Endothelial cell (in vitro differentiated cells): ENCODE measurements around the gene RAPGEF1. TPM values are rescaled to one million over a fixed set of nuclear protein-coding genes. Genes with fewer than 3 reads are reported as not detected.

Source experiments
- DNase-seq: peaks from one replicate; pipeline ENCODE4 v3.0.0; 2021; ENCODE audit warnings: low spot score
- H3K27ac Mint-ChIP-seq: one replicate; pipeline ENCODE4 v1.8.0; 2021; ENCODE audit warnings: mixed read lengths, inconsistent platforms; ENCODE audit not compliant: unreplicated experiment
- H3K27me3 Mint-ChIP-seq: one replicate; pipeline ENCODE4 v1.8.0; 2021; ENCODE audit warnings: mild to moderate bottlenecking, moderate library complexity, mixed read lengths, inconsistent platforms; ENCODE audit not compliant: unreplicated experiment
- H3K36me3 Mint-ChIP-seq: one replicate; pipeline ENCODE4 v1.8.0; 2021; ENCODE audit warnings: mild to moderate bottlenecking, low read depth, mixed read lengths, inconsistent platforms; ENCODE audit not compliant: unreplicated experiment
- H3K4me1 Mint-ChIP-seq: one replicate; pipeline ENCODE4 v1.8.0; 2021; ENCODE audit warnings: mild to moderate bottlenecking, mixed read lengths, inconsistent platforms; ENCODE audit not compliant: unreplicated experiment
- H3K4me3 Mint-ChIP-seq: one replicate; pipeline ENCODE4 v1.8.0; 2021; ENCODE audit warnings: mild to moderate bottlenecking, mixed read lengths, inconsistent platforms; ENCODE audit not compliant: unreplicated experiment
- H3K9me3 Mint-ChIP-seq: one replicate; pipeline ENCODE4 v1.8.0; 2021; ENCODE audit warnings: mixed read lengths, inconsistent platforms; ENCODE audit not compliant: unreplicated experiment
- total RNA-seq: library from RNA; stranded (reverse); fragmentation: NEBNext Ultra II Directional; extraction: Animal tissue kit (Norgen Biotek cat#: 25700); gene quantifications from one replicate; pipeline ENCODE4 v1.2.1, GENCODE V29; 2021; ENCODE audit not compliant: unreplicated experiment
- TF ChIP-seq, protein P1 (sequence below): fragments of 200-600 bp; sonication (generic); IDR thresholded peaks from one replicate; pipeline ENCODE4 v1.5.0; 2021; ENCODE audit warnings: antibody characterized with exemption; ENCODE audit not compliant: unreplicated experiment

Gene RAPGEF1
- total RNA-seq, 1 donor from 2014 or later: 226 TPM

- peak; percentile 77 for DNase-seq
- H3K27ac Mint-ChIP-seq: no peak overlapping the region
- H3K4me3 Mint-ChIP-seq: no peak overlapping the region
- H3K36me3 Mint-ChIP-seq: no peaks in the 10 kb centered on the region
- H3K4me1 Mint-ChIP-seq: no peaks in the 10 kb centered on the region
- TF ChIP-seq, protein P1, sequence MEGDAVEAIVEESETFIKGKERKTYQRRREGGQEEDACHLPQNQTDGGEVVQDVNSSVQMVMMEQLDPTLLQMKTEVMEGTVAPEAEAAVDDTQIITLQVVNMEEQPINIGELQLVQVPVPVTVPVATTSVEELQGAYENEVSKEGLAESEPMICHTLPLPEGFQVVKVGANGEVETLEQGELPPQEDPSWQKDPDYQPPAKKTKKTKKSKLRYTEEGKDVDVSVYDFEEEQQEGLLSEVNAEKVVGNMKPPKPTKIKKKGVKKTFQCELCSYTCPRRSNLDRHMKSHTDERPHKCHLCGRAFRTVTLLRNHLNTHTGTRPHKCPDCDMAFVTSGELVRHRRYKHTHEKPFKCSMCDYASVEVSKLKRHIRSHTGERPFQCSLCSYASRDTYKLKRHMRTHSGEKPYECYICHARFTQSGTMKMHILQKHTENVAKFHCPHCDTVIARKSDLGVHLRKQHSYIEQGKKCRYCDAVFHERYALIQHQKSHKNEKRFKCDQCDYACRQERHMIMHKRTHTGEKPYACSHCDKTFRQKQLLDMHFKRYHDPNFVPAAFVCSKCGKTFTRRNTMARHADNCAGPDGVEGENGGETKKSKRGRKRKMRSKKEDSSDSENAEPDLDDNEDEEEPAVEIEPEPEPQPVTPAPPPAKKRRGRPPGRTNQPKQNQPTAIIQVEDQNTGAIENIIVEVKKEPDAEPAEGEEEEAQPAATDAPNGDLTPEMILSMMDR: no peak
- no peaks in the 10 kb centered on the region for H3K9me3 Mint-ChIP-seq
- H3K27me3 Mint-ChIP-seq: peaks cover 5% of the 10 kb centered on the region
These were observed 36.6 kb upstream of the RAPGEF1 start for GRCh38 chr9:131776473-131776872.

DNA sequence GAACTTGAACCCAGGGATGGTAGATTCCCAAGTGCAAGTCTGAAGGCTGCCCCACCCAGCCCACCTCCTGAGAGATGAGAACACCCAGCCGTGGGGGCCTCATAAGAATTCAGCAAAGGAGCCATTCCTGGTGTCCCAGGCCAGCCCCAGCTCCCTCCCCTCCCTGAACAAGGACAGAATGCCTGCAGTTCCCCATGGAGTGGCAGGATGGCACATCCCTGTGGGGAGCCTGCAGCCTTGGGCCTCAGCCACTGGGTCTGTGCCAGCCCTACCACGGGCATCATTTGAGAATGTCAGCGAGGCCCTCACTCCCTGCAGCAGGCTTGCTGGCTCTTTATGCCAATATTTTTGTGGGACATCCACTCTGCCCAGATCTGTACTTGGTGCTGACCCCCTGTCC is 36.2 kb upstream of the RAPGEF1 start:
- Mint-ChIP-seq H3K27me3 (peaks cover 5% of the 10 kb centered on the region), H3K27ac (no peak overlapping the region), H3K4me3 (no peak overlapping the region), H3K4me1 (no peaks in the 10 kb centered on the region), H3K36me3 (no peaks in the 10 kb centered on the region), H3K9me3 (no peaks in the 10 kb centered on the region)
- DNase-seq: no peak
- TF ChIP-seq, protein P1: no peak

DNA sequence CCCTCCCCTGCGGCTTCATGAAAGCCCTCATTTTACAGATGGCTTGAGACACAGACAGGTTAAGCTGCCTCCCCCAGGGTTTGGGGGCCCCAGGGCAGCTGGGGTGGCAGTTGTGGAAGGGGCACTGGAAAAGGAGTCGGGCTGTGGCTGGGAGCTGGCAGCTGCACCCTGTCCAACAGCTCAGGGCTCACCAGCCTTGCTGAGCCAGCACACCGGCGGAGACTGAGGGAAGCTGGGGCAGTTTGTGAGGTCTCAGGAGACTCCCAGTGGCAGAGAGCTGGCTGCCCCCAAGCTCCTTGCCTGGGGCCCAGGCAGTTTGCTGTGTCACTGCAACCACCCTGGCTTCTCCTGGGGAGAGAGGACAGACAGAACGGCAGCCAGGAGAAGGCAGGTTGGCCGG is 34.8 kb upstream of the RAPGEF1 start:
- Mint-ChIP-seq H3K27ac (no peak overlapping the region), H3K9me3 (no peaks in the 10 kb centered on the region), H3K36me3 (no peaks in the 10 kb centered on the region), H3K4me3 (no peak overlapping the region), H3K27me3 (peaks cover 5% of the 10 kb centered on the region), H3K4me1 (no peaks in the 10 kb centered on the region)
- TF ChIP-seq, protein P1: no peak
- DNase-seq: no peak

DNA sequence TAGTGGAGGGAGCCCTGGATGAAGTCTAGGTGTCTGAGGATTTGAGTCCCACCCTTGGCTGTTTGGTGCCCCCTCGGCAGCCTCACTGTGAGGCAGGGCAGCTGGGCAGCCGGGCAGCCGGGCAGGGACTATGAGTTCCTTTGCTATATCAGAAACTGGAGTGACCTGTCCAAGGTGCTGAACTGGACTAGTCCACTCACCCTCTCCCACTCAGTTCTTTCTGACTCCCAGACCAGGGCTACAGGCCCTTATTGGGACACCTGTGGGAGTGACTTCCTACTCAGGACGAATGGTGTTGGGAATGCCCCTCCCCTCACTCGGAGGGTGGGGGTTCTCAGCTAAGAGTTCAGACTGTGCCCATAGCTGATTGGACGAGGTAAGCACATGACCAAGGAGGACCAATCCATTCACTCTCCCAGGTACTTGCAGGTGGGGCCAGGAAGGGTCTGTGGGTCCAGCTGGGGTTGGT is 34.1 kb upstream of the RAPGEF1 start:
- TF ChIP-seq, protein P1: no peak
- no peaks in the 10 kb centered on the region for H3K9me3 Mint-ChIP-seq
- H3K4me3 Mint-ChIP-seq: no peak overlapping the region
- peaks cover 3% of the 10 kb centered on the region for H3K27me3 Mint-ChIP-seq
- peak; percentile 72 for DNase-seq
- H3K36me3 Mint-ChIP-seq: no peaks in the 10 kb centered on the region
- no peaks in the 10 kb centered on the region for H3K4me1 Mint-ChIP-seq
- H3K27ac Mint-ChIP-seq: no peak overlapping the region

- Mint-ChIP-seq H3K4me3 (no peak overlapping the region), H3K27me3 (no peaks in the 10 kb centered on the region), H3K36me3 (no peaks in the 10 kb centered on the region), H3K9me3 (no peaks in the 10 kb centered on the region), H3K4me1 (no peaks in the 10 kb centered on the region), H3K27ac (no peak overlapping the region)
- TF ChIP-seq, protein P1: no peak
- DNase-seq: no peak
These were observed 33.1 kb upstream of the RAPGEF1 start for GRCh38 chr9:131772940-131773339.
